PC-9 (cell line): ENCODE results near the gene APOE. TPM values are rescaled to one million over a fixed set of nuclear protein-coding genes. Genes with fewer than 3 reads are reported as not detected.
A peak's percentile ranks its signal among the peaks of the same experiment; 100 is the strongest.
"Not testable (repeated sequence)": the region's sequence is repeated elsewhere in the genome, so short reads cannot be mapped to it uniquely, and the experiment has no call there.

Source experiments
- BruUV-seq: library from RNA; stranded (reverse); fragments of 400-500 nt; replicated peaks from 2 replicates; lab custom pipeline; 2021; lab: Mats Ljungman, UMichigan
- CTCF ChIA-PET: fragments of 300-600 bp; sonication (Branson Sonifier 250); formaldehyde crosslinking; loops from one replicate; lab custom pipeline; 2022; ENCODE audit warnings: antibody characterized with exemption; lab: Charles Lee
- POLR2A ChIA-PET: fragments of 300-600 bp; sonication (Branson Sonifier 250); formaldehyde crosslinking; loops from one replicate; lab custom pipeline; 2022; ENCODE audit warnings: antibody characterized with exemption; ENCODE audit not compliant: unreplicated experiment; lab: Charles Lee
- DNase-seq, 2 experiments: peaks; one replicate each; pipeline versions ENCODE4 v3.0.0 to v3.0.0-alpha.2; 2015 to 2022; ENCODE audit warnings: mixed read lengths in 1 of 2
- H2AFZ ChIP-seq: fragments of 200-600 bp; sonication (generic); 2 replicates; pipeline ENCODE4 v1.8.1; 2017; ENCODE audit warnings: antibody characterized with exemption
- H3F3A ChIP-seq: fragments of 200-600 bp; sonication (generic); 2 replicates; pipeline ENCODE4 v1.8.1; 2017; ENCODE audit warnings: antibody characterized with exemption, mild to moderate bottlenecking, low read depth; ENCODE audit not compliant: insufficient read depth
- H3K27ac ChIP-seq: fragments of 200-600 bp; sonication (generic); 2 replicates; pipeline ENCODE4 v1.6.1; 2016; ENCODE audit warnings: mixed run types
- H3K27me3 ChIP-seq: fragments of 200-600 bp; sonication (generic); 2 replicates; pipeline ENCODE4 v1.6.1; 2016; ENCODE audit warnings: low read depth, mixed run types; ENCODE audit not compliant: insufficient read depth
- H3K36me3 ChIP-seq: fragments of 200-600 bp; sonication (generic); 2 replicates; pipeline ENCODE4 v1.6.1; 2016; ENCODE audit warnings: low read depth, mixed run types
- H3K4me1 ChIP-seq: fragments of 200-600 bp; sonication (generic); replicated peaks from 2 replicates; pipeline ENCODE4 v1.6.1; 2016; ENCODE audit warnings: mixed run types; ENCODE audit not compliant: insufficient read depth
- H3K4me2 ChIP-seq: fragments of 200-600 bp; sonication (generic); 2 replicates; pipeline ENCODE4 v1.6.1; 2017; ENCODE audit warnings: mixed run types
- H3K4me3 ChIP-seq: fragments of 200-600 bp; sonication (generic); 2 replicates; pipeline ENCODE4 v1.6.1; 2016; ENCODE audit warnings: mixed run types
- H3K79me2 ChIP-seq: fragments of 200-600 bp; sonication (generic); 2 replicates; pipeline ENCODE4 v1.6.1; 2017; ENCODE audit warnings: low read depth, mixed run types
- H3K9me2 ChIP-seq: fragments of 200-600 bp; sonication (generic); 2 replicates; pipeline ENCODE4 v1.8.1; 2017; ENCODE audit warnings: mild to moderate bottlenecking; ENCODE audit not compliant: insufficient read depth
- H3K9me3 ChIP-seq: fragments of 200-600 bp; sonication (generic); 2 replicates; pipeline ENCODE4 v1.8.1; 2016; ENCODE audit warnings: low read depth; ENCODE audit not compliant: insufficient read depth
- H4K20me1 ChIP-seq: fragments of 200-600 bp; sonication (generic); 2 replicates; pipeline ENCODE4 v1.8.1; 2017; ENCODE audit not compliant: insufficient read depth
- CTCF ChIP-seq: fragments of 200-600 bp; sonication (generic); conservative IDR thresholded peaks from 2 replicates; pipeline ENCODE4 v1.6.1; 2017; ENCODE audit warnings: mixed run types, antibody characterized with exemption, mild to moderate bottlenecking, moderate library complexity
- EZH2 ChIP-seq: fragments of 200-600 bp; sonication (generic); IDR thresholded peaks from 2 replicates; pipeline ENCODE4 v1.8.0; 2017; ENCODE audit warnings: antibody characterized with exemption, low read depth
- intact Hi-C: fragments of 100-400 bp; cut with micrococcal nuclease; formaldehyde crosslinking; loops from one replicate; pipeline ENCODE4 v1.10.0; 2022; ENCODE audit not compliant: unreplicated experiment
- total RNA-seq: library from RNA; stranded (reverse); gene quantifications from 2 replicates; pipeline ENCODE4 v1.2.3, GENCODE V29; 2021

The APOE gene
- total RNA-seq, 1 experiment from 2014 or later, result 11.5 TPM

DNA sequence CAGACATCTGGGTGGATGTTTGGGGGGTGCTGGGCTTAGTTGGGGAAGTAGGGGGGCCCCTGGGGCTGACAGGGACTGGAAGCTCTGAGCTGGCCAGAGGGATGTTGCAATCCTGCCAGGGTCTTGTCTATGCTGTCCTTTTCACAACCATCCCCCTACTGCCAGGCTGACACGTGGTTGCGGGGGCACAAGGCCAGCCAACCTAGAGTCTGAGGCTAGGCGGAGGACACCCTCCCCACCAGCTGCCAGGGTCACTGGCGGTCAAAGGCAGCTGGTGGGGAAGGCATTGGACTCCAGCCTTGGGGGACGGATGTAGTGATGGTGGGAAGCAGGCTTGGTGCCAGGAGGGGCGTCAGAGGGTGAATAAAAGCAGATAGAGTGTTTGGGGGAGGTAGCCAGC lies 7.3 kb downstream of the APOE start:
- H3K27me3 ChIP-seq, result no peaks in the 10 kb centered on the region
- intact Hi-C loops, result no loop called here
- no peaks in the 10 kb centered on the region for H3K9me3 ChIP-seq
- no peaks in the 10 kb centered on the region for H4K20me1 ChIP-seq
- TF ChIP-seq CTCF, result no peak
- TF ChIP-seq EZH2, result no peak
- no peak overlapping the region for H3K4me2 ChIP-seq
- H3K9me2 ChIP-seq, result no peaks in the 10 kb centered on the region
- peaks cover 19% of the 10 kb centered on the region for H3K4me1 ChIP-seq
- no peaks in the 10 kb centered on the region for H3K79me2 ChIP-seq
- H3K27ac ChIP-seq, result no peak overlapping the region
- peak in 1 of 2 experiments; percentile 13 for DNase-seq
- H3F3A ChIP-seq, result peaks cover 13% of the 10 kb centered on the region; the same call in 1 of the 2 replicates
- CTCF ChIA-PET, result interaction anchor here (0.6 kb wide), 1 partner anchor 69 kb away, joined by 4 read pairs; no protein-coding TSS in a partner anchor
- no peak overlapping the region for H3K4me3 ChIP-seq
- POLR2A ChIA-PET, result no interaction called here
- no TSS peak for BruUV-seq
- no peak overlapping the region for H2AFZ ChIP-seq
- no peaks in the 10 kb centered on the region for H3K36me3 ChIP-seq

DNA sequence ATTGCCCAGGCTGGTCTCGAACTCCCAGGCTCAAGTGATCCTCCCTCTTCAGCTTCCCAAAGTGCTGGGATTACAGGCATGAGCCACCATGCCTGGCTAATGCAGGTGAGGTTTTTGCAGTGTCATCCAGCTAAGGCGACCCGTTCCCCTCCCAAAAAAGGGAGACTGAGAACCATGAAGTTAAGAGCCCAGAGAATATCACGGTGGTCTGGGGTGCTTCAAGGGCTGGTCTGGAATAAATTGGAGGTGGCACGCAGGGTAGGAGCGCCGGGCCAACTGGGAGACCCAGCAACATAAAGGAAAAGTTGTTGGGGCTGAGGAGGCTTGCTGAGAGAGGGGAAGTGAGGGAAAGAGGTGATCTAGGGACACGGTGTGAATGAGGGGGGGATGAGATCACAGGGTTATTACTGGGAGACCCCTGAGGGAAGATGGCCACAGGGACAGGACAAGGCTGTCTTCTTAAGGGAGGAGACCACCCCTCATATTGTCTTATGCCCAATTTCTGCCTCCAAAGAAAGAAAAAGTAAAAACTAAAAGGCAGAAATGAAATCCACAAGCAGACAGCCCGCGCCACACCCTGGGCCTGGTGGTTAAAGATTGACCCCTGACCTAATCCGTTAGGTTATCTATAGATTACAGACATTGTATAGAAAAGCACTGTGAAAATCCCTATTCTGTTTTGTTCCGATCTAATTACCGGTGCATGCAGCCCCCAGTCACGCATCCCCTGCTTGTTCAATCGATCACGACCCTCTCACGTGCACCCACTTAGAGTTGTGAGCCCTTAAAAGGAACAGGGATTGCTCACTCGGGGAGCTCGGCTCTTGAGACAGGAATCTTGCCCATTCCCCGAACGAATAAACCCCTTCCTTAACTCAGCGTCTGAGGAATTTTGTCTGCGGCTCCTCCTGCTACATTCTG lies 8.2 kb downstream of the APOE start:
- H3K79me2 ChIP-seq, H3K27ac ChIP-seq, H3K36me3 ChIP-seq, H3K9me3 ChIP-seq, H3K27me3 ChIP-seq, POLR2A ChIA-PET, H3K9me2 ChIP-seq, H4K20me1 ChIP-seq, BruUV-seq, intact Hi-C loops: not testable (repeated sequence)
- Histone ChIP-seq H3K4me2 (peak overlapping the region; percentile 85), H3F3A (peaks cover 13% of the 10 kb centered on the region; the same call in 1 of the 2 replicates), H2AFZ (peak overlapping the region; percentile 95; the same call in 1 of the 2 replicates), H3K4me3 (peak overlapping the region; percentile 58; the same call in 1 of the 2 replicates), H3K4me1 (peaks cover 19% of the 10 kb centered on the region)
- DNase-seq, result peak in 1 of 2 experiments; percentile 30
- CTCF ChIA-PET, result interaction anchor here (0.6 kb wide), 1 partner anchor 69 kb away, joined by 4 read pairs; no protein-coding TSS in a partner anchor

DNA sequence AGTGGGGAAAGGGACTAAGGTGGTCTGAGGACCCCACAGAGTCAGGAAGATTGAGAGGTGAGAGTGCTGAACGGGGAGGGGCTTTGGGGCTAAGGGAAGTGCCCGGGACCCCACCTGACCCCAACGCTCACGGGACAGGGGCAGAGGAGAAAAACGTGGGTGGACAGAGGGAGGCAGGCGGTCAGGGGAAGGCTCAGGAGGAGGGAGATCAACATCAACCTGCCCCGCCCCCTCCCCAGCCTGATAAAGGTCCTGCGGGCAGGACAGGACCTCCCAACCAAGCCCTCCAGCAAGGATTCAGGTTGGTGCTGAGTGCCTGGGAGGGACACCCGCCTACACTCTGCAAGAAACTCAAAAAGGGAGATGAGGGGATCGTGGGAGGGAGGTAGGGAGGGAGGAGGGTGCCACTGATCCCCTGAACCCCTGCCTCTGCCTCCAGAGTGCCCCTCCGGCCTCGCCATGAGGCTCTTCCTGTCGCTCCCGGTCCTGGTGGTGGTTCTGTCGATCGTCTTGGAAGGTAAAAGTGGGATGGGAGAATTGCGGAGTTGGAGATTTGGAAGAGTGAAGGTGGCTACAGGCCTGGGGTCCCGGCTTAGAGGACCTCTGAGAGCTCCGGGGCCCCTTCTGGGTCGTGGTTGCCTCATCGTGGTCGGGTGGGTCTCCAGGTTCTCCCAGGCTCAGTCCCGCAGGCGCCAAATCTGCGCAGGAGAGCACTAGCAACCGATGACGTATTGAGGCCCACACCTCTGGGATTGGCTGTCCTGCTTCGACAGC lies 9.0 kb downstream of the APOE start, which contains the start of gene APOC1:
APOC1 (plus strand) TSS at position 176 of the 774 bp plus-strand sequence; CDS start at position 460, 284 bp downstream.
- H3K36me3 ChIP-seq, H4K20me1 ChIP-seq, H3K79me2 ChIP-seq, intact Hi-C loops, H3K9me2 ChIP-seq, H3K27me3 ChIP-seq, H3K9me3 ChIP-seq: not testable (repeated sequence)
- peak; percentile 75 to 82 for DNase-seq
- POLR2A ChIA-PET, result interaction anchor here (0.7 kb wide), 1 partner anchor 261 kb away, joined by 3 read pairs; no protein-coding TSS in a partner anchor
- peaks cover 19% of the 10 kb centered on the region for H3K4me1 ChIP-seq
- peaks cover 13% of the 10 kb centered on the region; the same call in 1 of the 2 replicates for H3F3A ChIP-seq
- H3K27ac ChIP-seq, result 0 out of 2 replicates have a peak within 1 kb of the TSS, but pooled peaks have one; percentile 21
- H3K4me2 ChIP-seq, result peak within 1 kb of the TSS; percentile 85
- CTCF ChIA-PET, result interaction anchor here (0.6 to 0.7 kb wide), 2 partner anchors 8 to 317 kb away, joined by 4 to 14 read pairs; no protein-coding TSS in a partner anchor
- TSS peak; percentile 84 for BruUV-seq
- peak within 1 kb of the TSS; percentile 95 for H2AFZ ChIP-seq
- peak within 1 kb of the TSS; percentile 58 for H3K4me3 ChIP-seq
